Activated CD8-positive, alpha-beta memory T cell treated with anti-CD3 and anti-CD28 coated beads, Interleukin-2, amount 50 U/mL, for 48 hours (primary cell): ENCODE data around the gene AFF3.
A peak's percentile ranks its signal among the peaks of the same experiment; 100 is the strongest.
"Not testable (repeated sequence)": the region's sequence is repeated elsewhere in the genome, so short reads cannot be mapped to it uniquely, and the experiment has no call there.

Experiments used
- DNase-seq: peaks from one replicate; pipeline ENCODE4 v3.0.0-alpha.2; 2020

AFF3 gene

GRCh38 chr2:100142393-100142792, at the start of gene AFF3:
Gene AFF3, minus strand, starts transcription at chr2:100142590. Its CDS starts 38,136 bp downstream, at chr2:100104454.
- peak; percentile 80 for DNase-seq

GRCh38 chr2:100189387-100189786, 47.0 kb upstream of the AFF3 start:
- no peak for DNase-seq

- no peak for DNase-seq
Observed at GRCh38 chr2:100188326-100188725, 45.9 kb upstream of the AFF3 start.

- no peak for DNase-seq
Observed at GRCh38 chr2:100186126-100186525, 43.7 kb upstream of the AFF3 start.

- no peak for DNase-seq
Observed at GRCh38 chr2:100185516-100185915, 43.1 kb upstream of the AFF3 start.

- no peak for DNase-seq
Observed at GRCh38 chr2:100185105-100185504, 42.7 kb upstream of the AFF3 start.

GRCh38 chr2:100184055-100184737, 41.8 kb upstream of the AFF3 start:
- no peak for DNase-seq

GRCh38 chr2:100182494-100183361, 40.3 kb upstream of the AFF3 start:
- no peak for DNase-seq

GRCh38 chr2:100180503-100180902, 38.1 kb upstream of the AFF3 start:
- no peak for DNase-seq

GRCh38 chr2:100179806-100180205, 37.4 kb upstream of the AFF3 start:
- no peak for DNase-seq

- no peak for DNase-seq
Observed at GRCh38 chr2:100178864-100179263, 36.5 kb upstream of the AFF3 start.

- no peak for DNase-seq
Observed at GRCh38 chr2:100178085-100178788, 35.8 kb upstream of the AFF3 start.

GRCh38 chr2:100176925-100177324, 34.5 kb upstream of the AFF3 start:
- DNase-seq, result no peak

GRCh38 chr2:100174026-100174431, 31.6 kb upstream of the AFF3 start:
- no peak for DNase-seq

GRCh38 chr2:100166701-100167100, 24.3 kb upstream of the AFF3 start:
- DNase-seq, result no peak

- DNase-seq, result no peak
Observed at GRCh38 chr2:100163605-100164004, 21.2 kb upstream of the AFF3 start.

- no peak for DNase-seq
Observed at GRCh38 chr2:100161945-100162620, 19.7 kb upstream of the AFF3 start.

- no peak for DNase-seq
Observed at GRCh38 chr2:100160396-100160795, 18.0 kb upstream of the AFF3 start.

- not testable (repeated sequence) for DNase-seq
Observed at GRCh38 chr2:100151832-100152231, 9.4 kb upstream of the AFF3 start.

- DNase-seq, result no peak
Observed at GRCh38 chr2:100151310-100151709, 8.9 kb upstream of the AFF3 start.

GRCh38 chr2:100148883-100149282, 6.5 kb upstream of the AFF3 start:
- DNase-seq, result no peak

- DNase-seq, result no peak
Observed at GRCh38 chr2:100146657-100146960, 4.2 kb upstream of the AFF3 start.
